H9 (cell line): ENCODE measurements around the gene SNRNP25. TPM values are rescaled to one million over a fixed set of nuclear protein-coding genes. Genes with fewer than 3 reads are reported as not detected.

Experiments used
- DNase-seq: peaks from one replicate; pipeline ENCODE4 v3.0.0-alpha.2; 2017
- H2AFZ ChIP-seq: one replicate; pipeline ENCODE4 v1.6.1; 2013; ENCODE audit warnings: mild to moderate bottlenecking, low read length, control low read depth, moderate library complexity
- H2AK5ac ChIP-seq: 2 replicates; pipeline ENCODE4 v1.6.1; 2013; ENCODE audit warnings: low read length, control low read depth, mixed read lengths; ENCODE audit not compliant: insufficient read length
- H2BK120ac ChIP-seq: one replicate; pipeline ENCODE4 v1.6.1; 2013; ENCODE audit warnings: low read depth, mild to moderate bottlenecking, low read length, control low read depth, inconsistent platforms; ENCODE audit not compliant: poor library complexity, severe bottlenecking
- H2BK12ac ChIP-seq: 2 replicates; pipeline ENCODE4 v1.6.1; 2013; ENCODE audit warnings: low read length, control low read depth, mixed read lengths, low read depth; ENCODE audit not compliant: insufficient read length
- H2BK15ac ChIP-seq: 2 replicates; pipeline ENCODE4 v1.6.1; 2013; ENCODE audit warnings: low read depth, low read length, control low read depth
- H2BK20ac ChIP-seq: one replicate; pipeline ENCODE4 v1.6.1; 2013; ENCODE audit warnings: low read depth, mild to moderate bottlenecking, low read length, control low read depth, inconsistent platforms; ENCODE audit not compliant: poor library complexity, severe bottlenecking
- H2BK5ac ChIP-seq: 2 replicates; pipeline ENCODE4 v1.6.1; 2013; ENCODE audit warnings: low read length, control low read depth, mixed read lengths; ENCODE audit not compliant: insufficient read length
- H3K14ac ChIP-seq: 2 replicates; pipeline ENCODE4 v1.6.1; 2013; ENCODE audit warnings: low read length, control low read depth; ENCODE audit not compliant: insufficient read depth
- H3K18ac ChIP-seq: 2 replicates; pipeline ENCODE4 v1.6.1; 2013; ENCODE audit warnings: low read depth, mild to moderate bottlenecking, mixed read lengths, low read length, control low read depth; ENCODE audit not compliant: insufficient read length
- H3K23ac ChIP-seq: 2 replicates; pipeline ENCODE4 v1.6.1; 2013; ENCODE audit warnings: low read length, control low read depth, mixed read lengths, low read depth; ENCODE audit not compliant: insufficient read length
- H3K23me2 ChIP-seq: 2 replicates; pipeline ENCODE4 v1.6.1; 2013; ENCODE audit warnings: low read depth, mild to moderate bottlenecking, mixed read lengths, low read length, control low read depth; ENCODE audit not compliant: insufficient read length, poor library complexity, severe bottlenecking
- H3K27ac ChIP-seq: 2 replicates; pipeline ENCODE4 v1.5.1; 2013; ENCODE audit warnings: low read length, control low read depth, mixed read lengths, low read depth; ENCODE audit not compliant: insufficient read length
- H3K27me3 ChIP-seq: 2 replicates; pipeline ENCODE4 v1.6.1; 2013; ENCODE audit warnings: low read length, control low read depth, inconsistent platforms; ENCODE audit not compliant: insufficient read depth
- H3K4ac ChIP-seq: 2 replicates; pipeline ENCODE4 v1.6.1; 2013; ENCODE audit warnings: low read depth, mild to moderate bottlenecking, control low read depth, inconsistent platforms, low read length, moderate library complexity
- H3K4me1 ChIP-seq: 2 replicates; pipeline ENCODE4 v1.6.1; 2013; ENCODE audit warnings: low read length, control low read depth, inconsistent platforms; ENCODE audit not compliant: insufficient read depth
- H3K4me2 ChIP-seq: 2 replicates; pipeline ENCODE4 v1.6.1; 2013; ENCODE audit warnings: low read length, control low read depth, mixed read lengths; ENCODE audit not compliant: insufficient read length, insufficient read depth
- H3K56ac ChIP-seq: 2 replicates; pipeline ENCODE4 v1.6.1; 2013; ENCODE audit warnings: low read depth, mild to moderate bottlenecking, mixed read lengths, low read length, control low read depth; ENCODE audit not compliant: insufficient read length
- H3K79me1 ChIP-seq: 2 replicates; pipeline ENCODE4 v1.6.1; 2013; ENCODE audit warnings: low read depth, mild to moderate bottlenecking, moderate library complexity, low read length, control low read depth, inconsistent platforms; ENCODE audit not compliant: insufficient read depth, poor library complexity, severe bottlenecking
- H3K79me2 ChIP-seq: 2 replicates; pipeline ENCODE4 v1.6.1; 2013; ENCODE audit warnings: low read length, control low read depth, inconsistent platforms; ENCODE audit not compliant: insufficient read depth
- H3K9ac ChIP-seq: 2 replicates; pipeline ENCODE4 v1.6.1; 2013; ENCODE audit warnings: low read length, control low read depth, mixed read lengths; ENCODE audit not compliant: insufficient read length; ENCODE audit errors: extremely low read depth
- H3K9me3 ChIP-seq: one replicate; pipeline ENCODE4 v1.6.1; 2013; ENCODE audit warnings: low read depth, low read length, inconsistent platforms; ENCODE audit not compliant: control insufficient read depth
- H3T11ph ChIP-seq: one replicate; pipeline ENCODE4 v1.6.1; 2013; ENCODE audit warnings: mild to moderate bottlenecking, low read length, control low read depth, inconsistent platforms
- H4K20me1 ChIP-seq: one replicate; pipeline ENCODE4 v1.6.1; 2013; ENCODE audit not compliant: control insufficient read depth, insufficient read length, insufficient read depth
- H4K5ac ChIP-seq: 2 replicates; pipeline ENCODE4 v1.6.1; 2013; ENCODE audit warnings: low read depth, mild to moderate bottlenecking, mixed read lengths, low read length, control low read depth; ENCODE audit not compliant: insufficient read length
- H4K8ac ChIP-seq: replicated peaks from 2 replicates; pipeline ENCODE4 v1.6.1; 2013; ENCODE audit warnings: low read length, control low read depth, mixed read lengths, low read depth; ENCODE audit not compliant: insufficient read length
- H4K91ac ChIP-seq: 2 replicates; pipeline ENCODE4 v1.6.1; 2013; ENCODE audit warnings: low read depth, mild to moderate bottlenecking, moderate library complexity, mixed read lengths, low read length, control low read depth; ENCODE audit not compliant: insufficient read length
- H3K27ac Mint-ChIP-seq, 3 experiments: 2 replicates in 2 of 3; 3 replicates in 1 of 3; pipeline ENCODE4 v1.8.0; 2020 to 2021; ENCODE audit warnings: mixed read lengths in 3 of 3, mild to moderate bottlenecking in 1 of 3, moderate library complexity in 1 of 3
- H3K27me3 Mint-ChIP-seq: 2 replicates; pipeline ENCODE4 v1.8.0; 2021; ENCODE audit warnings: low read depth, mild to moderate bottlenecking, moderate library complexity, mixed read lengths
- H3K36me3 Mint-ChIP-seq, 3 experiments: 2 replicates in 2 of 3; 3 replicates in 1 of 3; pipeline ENCODE4 v1.8.0; 2020 to 2021; ENCODE audit warnings: low read depth in 3 of 3, mixed read lengths in 3 of 3; ENCODE audit not compliant: insufficient read depth in 1 of 3
- H3K4me1 Mint-ChIP-seq, 2 experiments: 2 replicates each; pipeline ENCODE4 v1.8.0; 2020; ENCODE audit warnings: mixed read lengths in 2 of 2
- H3K4me3 Mint-ChIP-seq, 2 experiments: 2 replicates in 1 of 2; 3 replicates in 1 of 2; pipeline ENCODE4 v1.8.0; 2020 to 2021; ENCODE audit warnings: mild to moderate bottlenecking in 2 of 2, mixed read lengths in 2 of 2, moderate library complexity in 1 of 2
- H3K9me3 Mint-ChIP-seq, 2 experiments: 2 replicates in 1 of 2; 3 replicates in 1 of 2; pipeline ENCODE4 v1.8.0; 2020; ENCODE audit warnings: mild to moderate bottlenecking in 2 of 2, mixed read lengths in 2 of 2, moderate library complexity in 1 of 2
- CTCF ChIP-seq: fragments of 200-600 bp; sonication (generic); conservative IDR thresholded peaks from 3 replicates; pipeline ENCODE4 v1.8.0; 2021; ENCODE audit warnings: antibody characterized with exemption, mild to moderate bottlenecking
- WGBS: extraction: QIAGEN DNeasy Blood & Tissue Kit; methylation state at CpG from one replicate; pipeline ENCODE4 v1.1.7; 2013; ENCODE audit warnings: missing lambda C conversion rate, low lambda C conversion rate, mixed read lengths; ENCODE audit not compliant: insufficient read length; ENCODE audit errors: extremely low coverage; 5-methylcytosine and 5-hydroxymethylcytosine counted together
- total RNA-seq: library from RNA; stranded (reverse); gene quantifications from 2 replicates; pipeline ENCODE4 v1.2.1, GENCODE V29; 2021

SNRNP25 gene
- total RNA-seq, 1 experiment from 2014 or later, result 78.5 TPM

- H2BK12ac ChIP-seq, result no peak overlapping the region
- H4K20me1 ChIP-seq, result no peaks in the 10 kb centered on the region
- H4K5ac ChIP-seq, result no peak overlapping the region
- H4K8ac ChIP-seq, result no peak overlapping the region
- no peak overlapping the region for H2BK20ac ChIP-seq
- H2BK120ac ChIP-seq, result no peak overlapping the region
- peaks cover 13 to 32% (median 27%) of the 10 kb centered on the region in 3 experiments; a peak in 6 of 7 replicates for H3K36me3 Mint-ChIP-seq
- H3K27me3 Mint-ChIP-seq, result peaks cover 1% of the 10 kb centered on the region; the same call in 1 of the 2 replicates
- no peak overlapping the region for H3K18ac ChIP-seq
- no peak overlapping the region for H3K14ac ChIP-seq
- H3K27me3 ChIP-seq, result no peaks in the 10 kb centered on the region
- WGBS, result no CpG with 5 or more reads among the region's 25 CpGs
- no peaks in the 10 kb centered on the region for H3K23me2 ChIP-seq
- H2BK15ac ChIP-seq, result no peak overlapping the region
- no peak overlapping the region for H3K9ac ChIP-seq
- H3K27ac ChIP-seq, result no peak overlapping the region
- H3K27ac Mint-ChIP-seq, result no peak overlapping the region; a peak in 1 of 7 replicates
- H3K4me1 Mint-ChIP-seq, result peaks cover 10 to 18% of the 10 kb centered on the region in 2 experiments
- H3K23ac ChIP-seq, result no peak overlapping the region
- H2AFZ ChIP-seq, result no peak overlapping the region
- H3K56ac ChIP-seq, result no peak overlapping the region
- no peak overlapping the region for H2AK5ac ChIP-seq
- H3K79me2 ChIP-seq, result no peaks in the 10 kb centered on the region
- H3T11ph ChIP-seq, result no peak overlapping the region
- no peak overlapping the region for H4K91ac ChIP-seq
- no peaks in the 10 kb centered on the region for H3K79me1 ChIP-seq
- H3K4me3 Mint-ChIP-seq, result no peak overlapping the region
- no peaks in the 10 kb centered on the region for H3K4me1 ChIP-seq
- DNase-seq, result no peak
- no peak overlapping the region for H2BK5ac ChIP-seq
- H3K9me3 ChIP-seq, result no peaks in the 10 kb centered on the region
- no peak overlapping the region for H3K4ac ChIP-seq
- TF ChIP-seq CTCF, result no peak
- H3K9me3 Mint-ChIP-seq, result no peaks in the 10 kb centered on the region
- H3K4me2 ChIP-seq, result no peak overlapping the region
Measured at GRCh38 chr16:63998-64913, 10.6 kb downstream of the SNRNP25 start.
